SK-N-SH treated with all-trans-retinoic acid at 6 μM for 48 hours (cell line): ENCODE data around the gene EMP3.

ENCODE experiments used
- ATAC-seq: fragments of 200-7000 bp; cut with Tn5 transposase; 3 replicates; pipeline ENCODE4 v1.9.1; 2020; ENCODE audit warnings: mild to moderate bottlenecking, moderate library complexity
- CSDC2 ChIP-seq: fragments of 250-450 bp; sonication (Bioruptor Pico); IDR thresholded peaks from 2 replicates; pipeline ENCODE4 v1.5.0; 2020; ENCODE audit warnings: mild to moderate bottlenecking, moderate library complexity
- ISL1 ChIP-seq: fragments of 250-450 bp; sonication (Bioruptor Pico); IDR thresholded peaks from 2 replicates; pipeline ENCODE4 v2.1.2; 2022; ENCODE audit warnings: mild to moderate bottlenecking, moderate library complexity
- PPARA ChIP-seq: fragments of 250-450 bp; sonication (Bioruptor Pico); IDR thresholded peaks from 2 replicates; pipeline ENCODE4 v1.5.0; 2020; ENCODE audit warnings: mild to moderate bottlenecking, borderline replicate concordance
- RARB ChIP-seq: fragments of 250-450 bp; sonication (Bioruptor Pico); IDR thresholded peaks from 2 replicates; pipeline ENCODE4 v1.8.0; 2021; ENCODE audit warnings: mild to moderate bottlenecking, moderate library complexity
- SNAI2 ChIP-seq: fragments of 250-450 bp; sonication (Bioruptor Pico); IDR thresholded peaks from 2 replicates; pipeline ENCODE4 v1.5.0; 2020; ENCODE audit warnings: mild to moderate bottlenecking, moderate library complexity
- TCF4 ChIP-seq: fragments of 250-450 bp; sonication (Bioruptor Pico); IDR thresholded peaks from 2 replicates; pipeline ENCODE4 v1.8.0; 2021; ENCODE audit warnings: mild to moderate bottlenecking, moderate library complexity, borderline replicate concordance
- ZC3H10 ChIP-seq: fragments of 250-450 bp; sonication (Bioruptor Pico); IDR thresholded peaks from 2 replicates; pipeline ENCODE4 v1.5.1; 2021; ENCODE audit warnings: mild to moderate bottlenecking, moderate library complexity
- ZFP30 ChIP-seq: fragments of 450-650 bp; formaldehyde crosslinking; IDR thresholded peaks from 2 replicates; pipeline ENCODE4 v1.5.0; 2022; ENCODE audit warnings: mild to moderate bottlenecking, moderate library complexity
- ZNF565 ChIP-seq: fragments of 450-650 bp; formaldehyde crosslinking; conservative IDR thresholded peaks from 2 replicates; pipeline ENCODE4 v1.5.0; 2020; ENCODE audit warnings: low read depth, mild to moderate bottlenecking, moderate library complexity
- ZNF70 ChIP-seq: fragments of 450-650 bp; formaldehyde crosslinking; IDR thresholded peaks from 2 replicates; pipeline ENCODE4 v1.5.0; 2020; ENCODE audit warnings: mild to moderate bottlenecking, moderate library complexity
- ZNF8 ChIP-seq: fragments of 450-650 bp; formaldehyde crosslinking; IDR thresholded peaks from 2 replicates; pipeline ENCODE4 v1.5.0; 2020; ENCODE audit warnings: mild to moderate bottlenecking, moderate library complexity
- TF ChIP-seq, protein P1 (sequence below): fragments of 250-450 bp; sonication (Bioruptor Pico); IDR thresholded peaks from 2 replicates; pipeline ENCODE4 v1.5.0; 2020; ENCODE audit warnings: mild to moderate bottlenecking, moderate library complexity
- TF ChIP-seq, protein P2 (sequence below): fragments of 250-450 bp; sonication (Bioruptor Pico); IDR thresholded peaks from 2 replicates; pipeline ENCODE4 v1.8.0; 2020; ENCODE audit warnings: mild to moderate bottlenecking, moderate library complexity, borderline replicate concordance
- TF ChIP-seq, protein P3 (sequence below): fragments of 250-450 bp; sonication (Bioruptor Pico); IDR thresholded peaks from 2 replicates; pipeline ENCODE4 v1.5.1; 2021; ENCODE audit warnings: mild to moderate bottlenecking, moderate library complexity

Gene EMP3

DNA sequence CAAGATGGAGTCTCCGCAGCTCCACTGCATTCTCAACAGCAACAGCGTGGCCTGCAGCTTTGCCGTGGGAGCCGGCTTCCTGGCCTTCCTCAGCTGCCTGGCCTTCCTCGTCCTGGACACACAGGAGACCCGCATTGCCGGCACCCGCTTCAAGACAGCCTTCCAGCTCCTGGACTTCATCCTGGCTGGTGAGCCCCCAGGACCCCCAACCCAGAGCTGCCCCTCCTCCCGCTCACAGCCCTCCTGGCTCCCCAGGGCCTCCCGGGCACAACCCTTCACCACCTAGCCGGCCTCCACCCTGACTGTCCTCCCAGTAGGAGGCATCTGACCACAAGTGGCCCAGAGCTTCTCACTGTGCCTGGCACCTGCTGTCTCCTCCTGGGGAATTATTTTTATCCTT, 48.2 kb downstream of the EMP3 start:
- TF ChIP-seq ZFP30 (no peak), ISL1 (CRISPR knock-in tag) (no peak), ZNF8 (CRISPR knock-in tag) (no peak), ZNF565 (CRISPR knock-in tag) (no peak), ZC3H10 (no peak), CSDC2 (CRISPR knock-in tag) (no peak)
- TF ChIP-seq, protein P1, sequence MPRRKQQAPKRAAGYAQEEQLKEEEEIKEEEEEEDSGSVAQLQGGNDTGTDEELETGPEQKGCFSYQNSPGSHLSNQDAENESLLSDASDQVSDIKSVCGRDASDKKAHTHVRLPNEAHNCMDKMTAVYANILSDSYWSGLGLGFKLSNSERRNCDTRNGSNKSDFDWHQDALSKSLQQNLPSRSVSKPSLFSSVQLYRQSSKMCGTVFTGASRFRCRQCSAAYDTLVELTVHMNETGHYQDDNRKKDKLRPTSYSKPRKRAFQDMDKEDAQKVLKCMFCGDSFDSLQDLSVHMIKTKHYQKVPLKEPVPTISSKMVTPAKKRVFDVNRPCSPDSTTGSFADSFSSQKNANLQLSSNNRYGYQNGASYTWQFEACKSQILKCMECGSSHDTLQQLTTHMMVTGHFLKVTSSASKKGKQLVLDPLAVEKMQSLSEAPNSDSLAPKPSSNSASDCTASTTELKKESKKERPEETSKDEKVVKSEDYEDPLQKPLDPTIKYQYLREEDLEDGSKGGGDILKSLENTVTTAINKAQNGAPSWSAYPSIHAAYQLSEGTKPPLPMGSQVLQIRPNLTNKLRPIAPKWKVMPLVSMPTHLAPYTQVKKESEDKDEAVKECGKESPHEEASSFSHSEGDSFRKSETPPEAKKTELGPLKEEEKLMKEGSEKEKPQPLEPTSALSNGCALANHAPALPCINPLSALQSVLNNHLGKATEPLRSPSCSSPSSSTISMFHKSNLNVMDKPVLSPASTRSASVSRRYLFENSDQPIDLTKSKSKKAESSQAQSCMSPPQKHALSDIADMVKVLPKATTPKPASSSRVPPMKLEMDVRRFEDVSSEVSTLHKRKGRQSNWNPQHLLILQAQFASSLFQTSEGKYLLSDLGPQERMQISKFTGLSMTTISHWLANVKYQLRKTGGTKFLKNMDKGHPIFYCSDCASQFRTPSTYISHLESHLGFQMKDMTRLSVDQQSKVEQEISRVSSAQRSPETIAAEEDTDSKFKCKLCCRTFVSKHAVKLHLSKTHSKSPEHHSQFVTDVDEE (CRISPR knock-in tag), result no peak
- TF ChIP-seq, protein P2, sequence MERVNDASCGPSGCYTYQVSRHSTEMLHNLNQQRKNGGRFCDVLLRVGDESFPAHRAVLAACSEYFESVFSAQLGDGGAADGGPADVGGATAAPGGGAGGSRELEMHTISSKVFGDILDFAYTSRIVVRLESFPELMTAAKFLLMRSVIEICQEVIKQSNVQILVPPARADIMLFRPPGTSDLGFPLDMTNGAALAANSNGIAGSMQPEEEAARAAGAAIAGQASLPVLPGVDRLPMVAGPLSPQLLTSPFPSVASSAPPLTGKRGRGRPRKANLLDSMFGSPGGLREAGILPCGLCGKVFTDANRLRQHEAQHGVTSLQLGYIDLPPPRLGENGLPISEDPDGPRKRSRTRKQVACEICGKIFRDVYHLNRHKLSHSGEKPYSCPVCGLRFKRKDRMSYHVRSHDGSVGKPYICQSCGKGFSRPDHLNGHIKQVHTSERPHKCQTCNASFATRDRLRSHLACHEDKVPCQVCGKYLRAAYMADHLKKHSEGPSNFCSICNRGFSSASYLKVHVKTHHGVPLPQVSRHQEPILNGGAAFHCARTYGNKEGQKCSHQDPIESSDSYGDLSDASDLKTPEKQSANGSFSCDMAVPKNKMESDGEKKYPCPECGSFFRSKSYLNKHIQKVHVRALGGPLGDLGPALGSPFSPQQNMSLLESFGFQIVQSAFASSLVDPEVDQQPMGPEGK (CRISPR knock-in tag), result no peak
- TF ChIP-seq, protein P3, sequence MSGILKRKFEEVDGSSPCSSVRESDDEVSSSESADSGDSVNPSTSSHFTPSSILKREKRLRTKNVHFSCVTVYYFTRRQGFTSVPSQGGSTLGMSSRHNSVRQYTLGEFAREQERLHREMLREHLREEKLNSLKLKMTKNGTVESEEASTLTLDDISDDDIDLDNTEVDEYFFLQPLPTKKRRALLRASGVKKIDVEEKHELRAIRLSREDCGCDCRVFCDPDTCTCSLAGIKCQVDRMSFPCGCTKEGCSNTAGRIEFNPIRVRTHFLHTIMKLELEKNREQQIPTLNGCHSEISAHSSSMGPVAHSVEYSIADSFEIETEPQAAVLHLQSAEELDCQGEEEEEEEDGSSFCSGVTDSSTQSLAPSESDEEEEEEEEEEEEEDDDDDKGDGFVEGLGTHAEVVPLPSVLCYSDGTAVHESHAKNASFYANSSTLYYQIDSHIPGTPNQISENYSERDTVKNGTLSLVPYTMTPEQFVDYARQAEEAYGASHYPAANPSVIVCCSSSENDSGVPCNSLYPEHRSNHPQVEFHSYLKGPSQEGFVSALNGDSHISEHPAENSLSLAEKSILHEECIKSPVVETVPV, result no peak
- ATAC-seq, result no peak

DNA sequence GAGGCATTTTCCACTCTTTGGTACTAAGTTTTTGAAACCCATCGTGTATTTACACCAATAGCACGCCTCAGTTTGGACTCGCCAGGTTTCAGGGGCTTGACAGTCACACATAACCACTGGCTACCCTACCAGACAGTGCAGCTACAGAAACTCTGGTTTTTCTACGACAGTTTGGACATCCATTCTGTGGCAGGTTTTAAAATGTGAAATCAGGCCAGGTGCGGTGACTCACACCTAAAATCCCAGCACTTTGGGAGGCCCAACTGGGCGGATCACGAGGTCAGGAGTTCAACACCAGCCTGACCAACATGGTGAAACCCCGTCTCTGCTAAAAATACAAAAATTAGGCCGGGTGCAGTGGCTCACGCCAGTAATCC, 52.8 kb downstream of the EMP3 start:
- TF ChIP-seq, protein P3, result no peak
- TF ChIP-seq, protein P1 (CRISPR knock-in tag), result no peak
- TF ChIP-seq RARB (no peak), ZFP30 (no peak), ISL1 (CRISPR knock-in tag) (no peak)
- ATAC-seq, result no peak

DNA sequence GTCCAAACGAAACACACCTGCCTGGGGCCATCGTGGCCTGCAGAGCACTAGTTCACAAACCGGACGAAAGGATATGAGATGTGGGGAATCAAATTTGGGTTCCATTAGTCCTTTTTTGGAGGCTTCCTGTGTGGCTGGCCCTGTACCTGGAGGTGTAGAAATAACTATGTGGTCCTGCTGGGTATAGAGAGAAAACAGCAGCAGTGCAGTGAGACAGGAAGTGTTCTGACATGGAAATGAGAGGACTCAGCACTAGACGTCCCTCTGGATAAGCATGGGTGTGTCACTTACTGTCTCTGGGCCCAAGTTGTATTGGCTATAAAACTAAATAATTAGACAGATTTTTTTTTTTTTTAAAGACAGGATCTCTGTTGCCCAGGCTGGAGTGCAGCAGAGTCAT, 53.7 kb downstream of the EMP3 start:
- no peak for TF ChIP-seq ISL1 (CRISPR knock-in tag)
- TF ChIP-seq, protein P2 (CRISPR knock-in tag), result no peak
- TF ChIP-seq SNAI2 (CRISPR knock-in tag), result no peak
- no peak for TF ChIP-seq ZC3H10
- no peak for TF ChIP-seq PPARA (CRISPR knock-in tag)
- no peak for TF ChIP-seq TCF4 (CRISPR knock-in tag)
- TF ChIP-seq ZNF565 (CRISPR knock-in tag), result no peak
- TF ChIP-seq ZNF70 (CRISPR knock-in tag), result no peak
- TF ChIP-seq RARB, result no peak
- TF ChIP-seq ZNF8 (CRISPR knock-in tag), result no peak
- ATAC-seq, result no peak; the same call in 1 of the 3 replicates
